Natural killer cell (primary cell): ENCODE results near the gene ALK. TPM values are rescaled to one million over a fixed set of nuclear protein-coding genes. Genes with fewer than 3 reads are reported as not detected.

Experiments used
- ATAC-seq, 3 donors: fragments of 150-1000 bp in 2 of 3; fragments of 200-7000 bp in 1 of 3; cut with Tn5 transposase; 1 replicate in 1 of 3; 2 replicates in 2 of 3; pipeline ENCODE4 v1.10.0; 2021; ENCODE audit warnings: mild to moderate bottlenecking in 2 of 3, moderate library complexity in 2 of 3
- DNase-seq, 2 donors: peaks; one replicate each; pipeline versions ENCODE4 v3.0.0 to v3.0.0-alpha.2; 2013 to 2021; ENCODE audit warnings: mixed read lengths in 1 of 2
- H3K27ac ChIP-seq: one replicate; pipeline ENCODE4 v1.5.1; 2013; ENCODE audit warnings: mild to moderate bottlenecking, low read length
- H3K27me3 ChIP-seq: one replicate; pipeline ENCODE4 v1.6.1; 2013; ENCODE audit warnings: low read length; ENCODE audit not compliant: control insufficient read depth, insufficient read depth
- H3K36me3 ChIP-seq: one replicate; pipeline ENCODE4 v1.6.1; 2013; ENCODE audit warnings: low read length; ENCODE audit not compliant: control insufficient read depth, insufficient read depth
- H3K4me1 ChIP-seq: one replicate; pipeline ENCODE4 v1.6.1; 2013; ENCODE audit warnings: low read length; ENCODE audit not compliant: control insufficient read depth, insufficient read depth
- H3K4me3 ChIP-seq: one replicate; pipeline ENCODE4 v1.5.1; 2013; ENCODE audit warnings: low read length
- H3K9me3 ChIP-seq: one replicate; pipeline ENCODE4 v1.6.1; 2013; ENCODE audit warnings: low read length; ENCODE audit not compliant: control insufficient read depth, insufficient read depth
- H3K27ac Mint-ChIP-seq, 2 donors: one replicate each; pipeline ENCODE4 v1.8.0; 2022; ENCODE audit warnings: mild to moderate bottlenecking in 2 of 2, mixed read lengths in 2 of 2, moderate library complexity in 1 of 2
- H3K27me3 Mint-ChIP-seq, 2 donors: one replicate each; pipeline ENCODE4 v1.8.0; 2022; ENCODE audit warnings: low read depth in 2 of 2, mixed read lengths in 2 of 2
- H3K36me3 Mint-ChIP-seq: one replicate; pipeline ENCODE4 v1.8.0; 2022; ENCODE audit warnings: mixed read lengths
- H3K4me1 Mint-ChIP-seq, 2 donors: one replicate each; pipeline ENCODE4 v1.8.0; 2022; ENCODE audit warnings: mixed read lengths in 2 of 2
- H3K4me3 Mint-ChIP-seq: one replicate; pipeline ENCODE4 v1.8.0; 2022; ENCODE audit warnings: mild to moderate bottlenecking, moderate library complexity, mixed read lengths
- H3K9me3 Mint-ChIP-seq, 2 donors: one replicate each; pipeline ENCODE4 v1.8.0; 2022; ENCODE audit warnings: mixed read lengths in 2 of 2
- CTCF ChIP-seq: fragments of 200-600 bp; IDR thresholded peaks from one replicate; pipeline ENCODE4 v1.8.0; 2022; ENCODE audit warnings: antibody characterized with exemption
- WGBS: methylation state at CpG from one replicate; pipeline ENCODE4 v1.1.7; 2013; ENCODE audit warnings: missing lambda C conversion rate; ENCODE audit not compliant: insufficient coverage; 5-methylcytosine and 5-hydroxymethylcytosine counted together
- intact Hi-C: fragments of 100-400 bp; cut with micrococcal nuclease; formaldehyde crosslinking; loops from one replicate; pipeline ENCODE4 v1.14.2; 2022
- total RNA-seq, 4 donors: library from RNA; stranded (reverse); fragments of 120-200 nt in 1 of 4; gene quantifications; one replicate each; pipeline versions ENCODE4 v1.2.3 to v1.2.4, GENCODE V29; 2013 to 2022

ALK gene
- total RNA-seq, 3 donors from 2014 or later (not counting 1 experiment from before 2014, with no cell fraction given) = not detected

GRCh38 chr2:29936020-29936419 lies 14.6 kb upstream of the ALK start:
- Histone ChIP-seq H3K36me3 (no peaks in the 10 kb centered on the region), H3K27ac (no peak overlapping the region), H3K4me1 (no peaks in the 10 kb centered on the region), H3K27me3 (no peaks in the 10 kb centered on the region), H3K4me3 (no peak overlapping the region), H3K9me3 (no peaks in the 10 kb centered on the region)
- no peak for TF ChIP-seq CTCF
- ATAC-seq (no peak), DNase-seq (no peak)
- Mint-ChIP-seq H3K4me3 (no peak overlapping the region), H3K36me3 (no peaks in the 10 kb centered on the region), H3K4me1 (no peaks in the 10 kb centered on the region), H3K9me3 (no peaks in the 10 kb centered on the region), H3K27ac (no peak overlapping the region), H3K27me3 (peaks cover 15 to 23% of the 10 kb centered on the region in 2 donors)
- WGBS = 63% methylated on average over 8 of the region's 8 CpGs
- intact Hi-C loops = no loop called here

GRCh38 chr2:29931818-29932217 lies 10.4 kb upstream of the ALK start:
- no peak for DNase-seq
- Mint-ChIP-seq H3K27ac (no peak overlapping the region), H3K4me3 (no peak overlapping the region), H3K9me3 (no peaks in the 10 kb centered on the region), H3K4me1 (no peaks in the 10 kb centered on the region), H3K27me3 (peaks cover 10 to 23% of the 10 kb centered on the region in 2 donors), H3K36me3 (no peaks in the 10 kb centered on the region)
- Histone ChIP-seq H3K27me3 (no peaks in the 10 kb centered on the region), H3K27ac (no peak overlapping the region), H3K4me1 (no peaks in the 10 kb centered on the region), H3K36me3 (no peaks in the 10 kb centered on the region), H3K9me3 (no peaks in the 10 kb centered on the region), H3K4me3 (no peak overlapping the region)
- no peak for TF ChIP-seq CTCF
- intact Hi-C loops = no loop called here
- 43% methylated on average over 1 of the region's 1 CpG for WGBS
- no peak for ATAC-seq

GRCh38 chr2:29923110-29923721 lies 1.8 kb upstream of the ALK start:
- Mint-ChIP-seq H3K4me3 (peak overlapping the region; percentile 47), H3K9me3 (peaks cover 0 to 2% of the 10 kb centered on the region in 2 donors), H3K36me3 (no peaks in the 10 kb centered on the region), H3K4me1 (no peaks in the 10 kb centered on the region), H3K27me3 (peaks cover 37 to 44% of the 10 kb centered on the region in 2 donors), H3K27ac (no peak overlapping the region)
- peak in 1 of 2 donors; percentile 64 for DNase-seq
- Histone ChIP-seq H3K4me1 (peaks cover 9% of the 10 kb centered on the region), H3K27me3 (peaks cover 37% of the 10 kb centered on the region), H3K36me3 (no peaks in the 10 kb centered on the region), H3K4me3 (no peak overlapping the region), H3K9me3 (no peaks in the 10 kb centered on the region), H3K27ac (no peak overlapping the region)
- intact Hi-C loops = no loop called here
- peak; percentile 93 for TF ChIP-seq CTCF
- 5% methylated on average over 2 of the region's 3 CpGs for WGBS
- peak in 1 of 3 donors; percentile 49 for ATAC-seq

GRCh38 chr2:29922605-29923004 lies 1.2 kb upstream of the ALK start:
- Mint-ChIP-seq H3K4me3 (peak overlapping the region; percentile 47), H3K27me3 (peaks cover 40 to 46% of the 10 kb centered on the region in 2 donors)

More at GRCh38 chr2:29922605-29923004, 1.2 kb upstream of the ALK start:
- no peaks in the 10 kb centered on the region for H3K36me3 Mint-ChIP-seq
- WGBS = 87% methylated on average over 4 of the region's 4 CpGs
- H3K27ac Mint-ChIP-seq = no peak overlapping the region
- peaks cover 0 to 2% of the 10 kb centered on the region in 2 donors for H3K9me3 Mint-ChIP-seq
- H3K9me3 ChIP-seq = no peaks in the 10 kb centered on the region
- intact Hi-C loops = no loop called here
- ATAC-seq (no peak), DNase-seq (no peak)
- peaks cover 37% of the 10 kb centered on the region for H3K27me3 ChIP-seq
- H3K36me3 ChIP-seq = no peaks in the 10 kb centered on the region
- H3K4me1 ChIP-seq = peaks cover 9% of the 10 kb centered on the region
- H3K4me1 Mint-ChIP-seq = no peaks in the 10 kb centered on the region
- TF ChIP-seq CTCF = no peak
- H3K27ac ChIP-seq = no peak overlapping the region
- H3K4me3 ChIP-seq = no peak overlapping the region
